ENCODE results near the gene CADPS. TPM values are rescaled to one million over a fixed set of nuclear protein-coding genes. Genes with fewer than 3 reads are reported as not detected.

CADPS gene
- total RNA-seq, 2 experiments from 2014 or later = not detected

DNA sequence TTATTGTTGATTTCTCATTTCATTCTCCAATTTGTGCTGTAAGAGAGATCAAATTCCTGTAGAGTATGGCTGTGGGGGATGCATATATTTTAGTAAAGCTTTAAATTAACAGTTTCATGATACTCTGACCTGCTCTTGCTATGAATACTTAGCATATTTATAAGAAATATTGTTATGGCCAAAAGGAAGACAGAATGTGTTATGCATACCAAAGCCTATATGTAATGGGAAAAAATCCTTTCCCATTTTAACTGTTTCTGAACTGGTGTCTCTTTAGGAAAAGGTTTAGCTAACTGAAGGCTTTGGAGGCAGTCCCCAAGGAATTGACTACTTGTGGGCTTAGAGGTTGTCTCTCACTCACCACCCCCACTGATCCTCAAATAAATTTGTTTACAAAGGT lies 59.2 kb downstream of the CADPS start:
- POLR2A ChIA-PET = no interaction called here

DNA sequence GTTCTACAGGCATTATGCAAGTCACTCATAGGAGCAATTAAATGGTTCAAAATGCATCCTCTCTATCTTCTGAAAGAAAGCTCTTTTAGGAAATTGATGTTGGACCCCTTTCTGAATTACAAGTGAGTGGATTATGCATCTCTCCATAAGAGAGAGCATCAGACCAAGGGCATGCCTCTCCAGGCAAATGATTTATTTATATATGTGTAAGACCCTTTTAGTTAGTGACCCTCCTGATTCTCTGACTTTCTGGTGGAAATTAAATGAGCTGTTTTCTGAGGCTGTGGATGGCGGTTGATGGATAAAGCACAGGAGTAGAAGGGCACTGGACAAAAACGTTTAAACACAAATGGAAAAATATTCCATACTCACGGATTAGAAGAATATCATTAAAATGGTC lies 62.6 kb downstream of the CADPS start:
- CTCF ChIA-PET = no interaction called here
- POLR2A ChIA-PET = no interaction called here

More for the DNA sequence above, 59.2 kb downstream of the CADPS start:
- CTCF ChIA-PET = no interaction called here

DNA sequence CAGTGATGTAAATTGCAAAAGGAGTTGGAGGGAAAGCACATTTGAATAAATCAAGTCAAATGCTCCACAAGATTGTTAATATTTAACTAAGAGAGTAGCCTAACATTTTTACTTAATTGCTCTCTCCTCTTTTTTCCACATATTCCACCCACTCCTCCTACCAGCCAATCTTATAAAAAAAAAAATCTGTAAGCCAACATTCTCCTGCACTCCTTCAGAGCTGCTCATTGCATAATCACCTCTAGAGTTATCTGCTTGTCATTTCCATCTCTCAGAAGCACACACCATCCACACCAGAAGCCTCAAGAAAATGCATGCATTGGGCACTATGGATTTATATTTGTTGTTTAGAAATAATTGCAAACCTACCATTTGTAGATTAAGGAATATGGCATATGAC lies 64.1 kb downstream of the CADPS start:
- ChIA-PET CTCF (no interaction called here), POLR2A (no interaction called here)

DNA sequence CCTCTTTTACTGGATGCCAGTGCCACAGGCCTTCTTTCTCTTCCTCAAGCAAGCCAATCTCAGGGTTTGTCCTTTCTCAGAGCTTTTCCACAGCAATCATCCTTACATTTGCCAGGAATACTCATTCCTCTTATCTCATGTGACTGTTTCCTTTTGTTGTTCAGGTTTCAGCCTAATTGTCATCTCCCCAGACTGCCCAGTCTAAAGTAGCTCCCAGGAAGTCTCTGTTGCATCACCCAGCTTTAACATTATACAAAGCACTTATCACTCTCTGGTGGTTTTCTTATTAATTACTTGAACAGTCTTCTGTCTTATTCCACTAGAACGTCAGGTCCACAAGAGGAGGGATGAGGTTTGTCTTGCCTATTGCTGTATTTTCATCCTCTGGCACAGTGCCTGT lies 65.8 kb downstream of the CADPS start:
- ChIA-PET CTCF (no interaction called here), POLR2A (no interaction called here)

DNA sequence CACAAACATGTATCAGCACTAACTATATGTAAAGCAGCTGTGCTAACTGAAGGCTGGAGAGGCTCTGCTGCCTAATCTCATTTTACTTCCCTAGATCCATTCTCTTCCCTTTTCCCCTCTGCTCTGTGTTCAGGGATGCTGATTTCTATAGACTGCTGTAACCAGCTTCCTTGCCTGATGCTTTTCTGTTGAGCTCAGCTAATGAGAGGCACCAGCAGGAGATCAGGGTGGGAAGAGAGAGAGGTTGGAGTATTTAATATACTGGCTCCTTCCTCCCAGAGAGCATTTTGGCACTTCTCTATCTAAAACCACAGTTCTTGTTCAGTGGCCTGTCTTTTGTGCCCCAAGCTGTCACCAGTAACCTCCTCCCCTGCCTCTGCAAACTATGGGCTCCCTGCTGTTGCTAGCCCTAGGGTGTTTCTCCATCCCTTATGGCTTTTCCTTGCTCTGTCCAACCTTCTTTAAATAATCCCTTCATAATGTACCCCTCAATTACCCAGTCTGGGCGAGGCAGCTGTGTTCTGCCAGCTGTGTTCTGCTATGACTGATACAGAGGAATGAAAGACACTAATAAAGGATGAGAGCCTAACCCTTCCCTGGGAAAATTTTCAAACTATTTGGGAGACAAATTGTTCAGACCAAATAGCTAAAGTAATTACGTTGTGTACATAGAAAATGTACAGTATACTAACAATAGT lies 69.5 kb downstream of the CADPS start:
- POLR2A ChIA-PET = no interaction called here

DNA sequence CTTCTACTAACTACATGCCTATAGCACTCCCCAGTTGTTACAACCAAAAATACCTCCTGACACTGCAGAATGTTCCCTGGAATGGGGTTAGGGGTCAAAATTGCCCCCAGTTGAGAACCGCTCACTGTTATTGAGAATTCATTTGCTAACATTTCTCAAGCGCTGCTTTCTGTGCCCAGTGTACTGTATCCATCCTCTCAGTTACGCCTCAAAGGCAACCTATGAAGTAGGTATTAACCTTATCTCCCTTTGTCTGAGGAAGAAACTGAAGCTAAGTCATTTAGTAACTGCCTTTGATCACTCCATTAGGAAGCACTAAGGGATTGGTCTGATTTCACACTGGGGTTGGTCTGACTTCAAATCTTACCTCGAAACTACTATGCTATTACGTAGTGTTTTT lies 70.1 kb downstream of the CADPS start:
- ChIA-PET POLR2A (no interaction called here), CTCF (no interaction called here)

More for the DNA sequence above, 69.5 kb downstream of the CADPS start:
- CTCF ChIA-PET = no interaction called here

DNA sequence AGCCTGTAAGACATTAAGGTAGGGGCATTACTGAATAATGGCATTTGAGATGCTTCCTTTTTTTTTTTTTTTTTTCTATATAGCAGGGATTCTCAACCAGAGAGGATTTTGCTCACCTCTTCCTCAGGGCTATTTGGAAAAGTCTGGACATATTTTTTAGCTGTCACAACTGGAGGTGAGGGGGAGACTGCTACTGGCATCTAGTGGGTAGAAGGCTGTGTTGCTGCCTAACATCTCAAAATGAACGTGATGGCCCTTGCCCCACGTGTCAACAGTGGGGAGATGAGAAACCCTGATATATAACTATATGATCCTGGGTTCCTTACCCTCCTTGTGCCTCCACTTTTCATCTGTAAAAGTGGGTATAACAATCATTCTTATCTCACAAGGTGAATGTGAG lies 71.9 kb downstream of the CADPS start:
- ChIA-PET POLR2A (no interaction called here), CTCF (no interaction called here)

DNA sequence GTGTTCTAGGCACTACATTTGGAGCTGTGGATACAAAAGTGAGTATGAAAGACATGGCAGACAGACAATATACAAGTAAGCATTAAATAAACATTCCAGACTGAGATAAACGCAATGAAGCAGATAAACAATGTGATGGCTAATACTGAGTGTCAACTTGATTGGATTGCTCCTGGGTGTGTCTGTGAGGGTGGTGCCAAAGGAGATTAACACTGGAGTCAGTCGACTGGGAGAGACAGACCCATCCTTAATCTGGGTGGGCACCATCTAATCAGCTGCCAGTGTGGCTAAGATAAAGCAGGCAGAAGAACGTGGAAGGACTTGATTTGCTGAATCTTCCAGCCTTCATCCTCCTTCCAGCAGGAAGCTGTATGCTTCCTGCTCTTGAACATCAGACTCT lies 77.2 kb downstream of the CADPS start:
- POLR2A ChIA-PET = no interaction called here

DNA sequence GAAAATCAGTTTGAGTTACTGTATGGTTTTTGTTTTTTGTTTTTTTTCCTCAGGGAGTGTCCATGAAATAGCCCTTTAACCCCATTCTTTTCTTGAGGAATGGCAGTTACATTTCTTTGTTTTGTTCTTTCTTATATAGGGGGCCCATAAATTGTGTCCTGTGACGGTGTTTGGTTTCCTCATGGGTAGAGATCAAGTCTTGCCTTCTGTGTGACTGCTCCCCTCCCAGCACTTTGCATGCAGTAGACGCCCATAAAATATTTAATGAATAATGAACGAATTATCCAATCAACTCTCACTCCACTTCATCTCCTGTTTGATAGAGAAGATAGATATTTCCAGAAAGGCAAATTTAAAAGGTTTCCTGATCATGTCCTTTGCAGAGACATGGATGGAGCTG lies 78.1 kb downstream of the CADPS start:
- CTCF ChIA-PET = no interaction called here
- POLR2A ChIA-PET = no interaction called here

More for the DNA sequence above, 77.2 kb downstream of the CADPS start:
- CTCF ChIA-PET = no interaction called here

DNA sequence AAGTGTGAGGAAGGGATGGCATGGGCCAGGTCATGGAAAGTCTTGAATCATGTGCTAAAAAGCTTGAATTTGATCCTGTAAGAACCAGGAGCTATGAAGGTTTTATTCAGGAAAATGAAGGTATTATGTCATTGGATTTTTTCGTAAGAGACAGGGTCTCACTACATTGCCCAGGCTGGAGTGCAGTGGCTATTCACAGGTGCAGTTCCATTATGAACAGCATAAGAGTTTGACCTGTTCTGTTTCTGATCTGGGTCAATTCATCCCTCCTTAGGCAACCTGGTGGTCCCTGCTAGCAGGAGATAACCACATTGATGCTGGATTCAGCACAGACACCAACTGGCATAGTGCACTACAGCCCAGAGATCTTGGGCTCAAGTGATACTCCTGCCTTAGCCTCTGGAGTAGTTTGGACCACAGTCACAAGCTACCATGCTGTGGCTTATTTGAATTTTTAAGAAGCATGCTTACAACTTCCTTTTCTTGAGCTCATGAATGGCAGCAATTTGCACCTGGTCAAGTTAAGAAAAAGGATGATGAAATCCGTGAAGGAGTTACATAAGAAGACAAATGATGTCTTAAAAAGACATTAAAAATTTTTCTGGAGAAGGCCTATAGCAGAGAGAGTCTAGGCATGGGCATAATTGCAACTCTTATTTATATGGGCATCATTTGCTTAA lies 79.1 kb downstream of the CADPS start:
- CTCF ChIA-PET = interaction anchor here (0.5 kb wide), 1 partner anchor 11 kb away, joined by 3 read pairs; no protein-coding TSS in a partner anchor
- POLR2A ChIA-PET = no interaction called here

DNA sequence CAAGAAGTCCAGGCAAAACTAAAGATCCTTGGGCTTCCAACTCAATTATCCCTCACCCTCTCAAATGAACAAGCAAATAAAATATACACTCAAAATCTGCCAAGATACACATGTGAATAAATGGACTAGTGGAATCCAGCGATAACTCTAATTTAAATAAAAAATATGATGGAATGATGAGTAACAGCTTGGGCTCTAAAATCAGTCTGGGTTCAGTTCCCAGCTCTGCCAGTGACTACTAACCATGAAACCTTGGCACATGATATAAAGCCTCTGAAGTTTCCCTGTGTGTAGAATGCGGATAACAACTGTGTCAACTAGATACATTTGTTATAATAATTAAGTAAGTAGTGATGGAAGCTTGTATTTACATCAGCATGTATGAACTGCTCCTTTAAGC lies 81.3 kb downstream of the CADPS start:
- CTCF ChIA-PET = no interaction called here
- POLR2A ChIA-PET = no interaction called here

DNA sequence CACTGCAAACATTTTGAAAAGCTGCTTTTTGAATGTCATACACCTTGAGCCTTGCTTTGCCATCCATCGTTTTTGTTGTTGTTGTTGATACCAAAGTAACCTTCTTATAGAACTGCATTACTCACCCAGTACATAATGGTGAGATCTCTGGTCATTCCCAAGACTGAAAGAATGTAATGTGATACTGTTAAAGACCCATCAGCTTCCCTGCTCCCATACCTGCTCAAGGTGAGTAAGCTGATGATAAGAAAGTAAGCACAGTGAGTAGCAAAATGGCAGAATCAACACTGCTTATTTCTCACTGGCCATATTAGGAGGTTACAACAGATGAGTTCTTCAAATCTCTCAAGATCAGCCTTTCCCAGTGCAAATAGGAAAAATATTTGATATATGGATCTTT lies 89.8 kb downstream of the CADPS start:
- POLR2A ChIA-PET = no interaction called here
- CTCF ChIA-PET = interaction anchor here (0.7 kb wide), 1 partner anchor 10 kb away, joined by 3 read pairs; no protein-coding TSS in a partner anchor

DNA sequence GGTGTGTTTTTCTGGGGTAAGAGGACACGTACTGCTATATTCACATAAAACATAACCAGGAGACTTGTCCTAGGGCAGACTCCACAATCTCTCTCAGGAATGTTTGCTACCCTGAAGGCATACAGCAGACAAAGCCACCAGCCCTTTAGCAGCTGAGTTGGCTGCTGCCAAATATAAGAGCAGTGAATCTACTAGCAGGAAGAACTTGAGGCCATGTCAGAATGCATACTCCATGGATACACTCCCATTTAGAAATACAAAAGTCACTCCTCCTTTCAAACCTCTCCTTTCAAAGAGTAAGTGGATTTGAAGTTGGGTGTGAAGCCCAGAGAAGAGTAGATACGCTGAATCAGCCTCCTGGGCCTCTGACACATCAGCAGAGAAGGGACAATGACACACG lies 94.1 kb downstream of the CADPS start:
- CTCF ChIA-PET = no interaction called here
- POLR2A ChIA-PET = no interaction called here

DNA sequence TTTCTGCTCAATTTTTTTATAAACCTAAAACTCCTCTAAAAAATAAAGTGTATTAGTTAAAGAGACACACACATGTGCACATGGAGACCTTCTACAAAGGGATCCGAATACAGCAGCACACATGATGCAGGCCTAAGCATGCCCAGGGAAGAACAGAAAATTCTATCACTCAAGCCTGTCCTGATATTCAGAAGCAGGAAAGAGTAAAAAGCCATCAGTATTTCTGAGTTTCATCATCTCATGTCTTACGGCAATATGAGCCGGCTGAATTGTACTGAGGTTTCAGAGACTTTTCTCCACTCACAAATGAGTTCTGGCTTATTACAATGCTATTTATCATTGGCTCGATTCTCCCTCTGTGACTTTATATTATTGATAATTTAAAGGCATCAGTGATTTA lies 97.5 kb downstream of the CADPS start:
- CTCF ChIA-PET = no interaction called here
- POLR2A ChIA-PET = no interaction called here

DNA sequence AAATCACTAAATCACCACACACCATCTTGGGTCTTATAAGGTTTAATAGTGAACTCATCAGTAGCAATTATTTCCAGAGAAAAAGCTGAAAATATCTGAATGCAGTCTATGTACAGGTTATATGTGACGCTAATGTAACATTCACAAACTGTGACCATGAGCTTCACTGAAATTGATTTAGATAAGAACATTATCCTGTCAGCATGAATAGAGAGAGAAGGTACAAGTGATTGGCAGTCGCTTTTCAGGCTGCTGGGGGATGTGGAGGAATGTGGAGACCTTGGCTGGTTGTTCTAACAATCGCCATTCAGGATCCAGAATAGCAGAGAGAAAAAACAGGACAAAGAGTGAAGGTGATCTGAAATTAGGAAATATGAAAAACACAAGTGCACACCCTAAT lies 98.1 kb downstream of the CADPS start:
- ChIA-PET CTCF (no interaction called here), POLR2A (no interaction called here)

DNA sequence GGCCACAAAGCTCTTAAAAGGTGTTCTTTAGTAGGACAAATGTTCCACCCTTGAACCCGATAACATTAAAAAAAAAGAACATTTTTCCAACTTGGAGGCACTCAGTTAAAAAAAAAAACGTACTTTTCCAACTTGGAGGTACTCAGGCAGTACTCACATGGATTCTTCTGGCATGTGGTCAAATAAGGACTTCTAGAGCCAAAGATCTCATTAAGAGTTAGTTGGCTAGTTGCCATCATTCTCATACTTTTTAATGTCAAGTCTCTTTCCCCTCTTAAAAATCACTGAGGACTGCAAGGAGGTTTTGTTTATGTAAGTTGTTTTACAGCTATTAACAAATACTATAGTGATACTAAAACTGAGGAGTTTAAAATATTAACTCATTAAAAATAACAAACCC lies 101.0 kb downstream of the CADPS start:
- POLR2A ChIA-PET = no interaction called here
- CTCF ChIA-PET = no interaction called here

DNA sequence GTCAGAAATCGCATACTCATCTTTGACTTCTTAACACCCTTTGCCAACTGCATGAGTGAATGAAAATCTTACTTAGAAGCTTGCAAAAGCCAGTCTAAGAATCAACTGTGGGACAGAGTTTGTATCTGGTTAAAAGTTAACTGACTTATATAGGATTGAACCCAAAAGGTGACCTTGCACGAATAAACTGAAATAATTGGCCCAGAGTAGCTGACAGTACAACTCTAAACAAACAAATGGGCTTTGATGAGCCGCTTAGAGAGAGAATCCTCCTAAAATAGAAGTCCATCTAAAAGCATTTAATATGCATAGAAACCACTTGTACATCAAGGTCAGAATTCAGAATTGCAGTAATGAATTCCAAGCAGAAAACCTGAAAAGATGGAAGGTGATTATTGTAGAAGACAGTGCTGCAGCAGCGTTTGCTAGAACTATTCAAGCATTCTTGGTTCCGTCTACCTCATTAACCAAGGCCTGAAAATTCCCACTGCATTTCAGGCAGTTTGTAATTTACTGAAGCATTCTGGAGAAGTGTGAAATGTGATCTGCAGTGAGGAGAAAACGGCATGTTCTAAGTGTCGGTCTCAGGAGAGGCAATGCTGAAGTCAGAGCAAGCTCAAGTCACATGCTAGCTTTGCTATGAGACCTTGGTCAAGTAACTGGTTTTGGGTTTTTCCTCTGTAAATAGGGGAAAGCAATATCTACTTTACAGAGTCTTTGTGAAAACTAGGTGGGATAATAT lies 103.7 kb downstream of the CADPS start:
- POLR2A ChIA-PET = no interaction called here

DNA sequence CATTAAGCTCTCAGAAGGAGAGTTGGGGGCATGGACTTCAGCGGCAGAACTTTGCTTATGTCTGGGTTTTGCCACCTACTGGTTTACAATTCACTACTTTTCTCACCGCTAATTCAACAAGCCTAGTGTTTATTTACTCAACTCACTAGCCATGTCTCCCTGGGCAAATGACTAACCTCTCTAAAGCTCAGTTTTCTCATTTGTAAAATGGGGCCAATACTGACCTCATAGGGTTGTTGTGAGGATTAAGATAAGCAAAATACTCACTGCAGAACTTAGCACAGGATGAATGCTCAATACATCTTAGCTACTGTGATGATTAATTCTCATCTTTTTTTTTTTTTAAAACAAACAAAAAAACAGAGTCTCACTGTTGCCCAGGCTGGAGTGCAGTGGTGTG lies 106.3 kb downstream of the CADPS start:
- CTCF ChIA-PET = no interaction called here
- POLR2A ChIA-PET = no interaction called here

More for the DNA sequence above, 103.7 kb downstream of the CADPS start:
- CTCF ChIA-PET = no interaction called here

DNA sequence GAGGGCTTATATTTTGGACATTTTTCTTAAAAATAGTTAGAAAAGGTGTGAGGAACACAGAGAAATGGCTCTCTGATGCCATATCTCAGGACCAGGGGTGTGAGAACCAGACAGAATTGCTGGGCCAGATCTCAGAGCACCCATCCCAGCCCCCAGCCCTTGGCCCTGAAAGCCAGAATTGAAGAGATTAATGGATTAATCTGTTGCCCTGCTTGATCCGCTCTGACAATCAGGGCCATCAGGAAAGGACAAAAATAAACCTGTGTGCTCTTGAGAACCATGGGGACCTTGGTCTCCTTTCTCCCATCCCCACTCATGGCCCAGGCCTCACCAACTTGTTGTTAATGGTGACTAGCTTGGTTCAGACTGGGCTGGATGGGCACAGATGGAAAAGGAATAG lies 113.5 kb downstream of the CADPS start:
- POLR2A ChIA-PET = no interaction called here
- CTCF ChIA-PET = no interaction called here

DNA sequence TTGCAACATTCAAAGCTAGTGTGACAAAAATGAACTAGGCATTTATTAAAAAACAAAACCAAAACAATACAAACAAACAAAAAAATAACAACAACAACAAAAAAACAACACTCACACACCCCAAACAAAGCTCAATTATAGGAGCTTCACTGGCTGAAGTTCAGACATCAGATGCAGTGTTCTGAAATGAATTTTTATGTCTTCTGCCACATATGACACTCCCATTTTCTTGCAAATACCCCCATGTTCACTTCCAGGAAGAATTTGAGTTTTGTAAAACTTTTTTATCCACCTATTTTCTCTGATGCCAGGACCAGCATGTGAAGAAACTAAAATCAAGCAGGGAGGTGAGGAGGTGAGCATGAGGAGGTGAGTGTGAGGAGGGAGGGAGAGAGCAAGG lies 113.9 kb downstream of the CADPS start:
- CTCF ChIA-PET = no interaction called here

DNA sequence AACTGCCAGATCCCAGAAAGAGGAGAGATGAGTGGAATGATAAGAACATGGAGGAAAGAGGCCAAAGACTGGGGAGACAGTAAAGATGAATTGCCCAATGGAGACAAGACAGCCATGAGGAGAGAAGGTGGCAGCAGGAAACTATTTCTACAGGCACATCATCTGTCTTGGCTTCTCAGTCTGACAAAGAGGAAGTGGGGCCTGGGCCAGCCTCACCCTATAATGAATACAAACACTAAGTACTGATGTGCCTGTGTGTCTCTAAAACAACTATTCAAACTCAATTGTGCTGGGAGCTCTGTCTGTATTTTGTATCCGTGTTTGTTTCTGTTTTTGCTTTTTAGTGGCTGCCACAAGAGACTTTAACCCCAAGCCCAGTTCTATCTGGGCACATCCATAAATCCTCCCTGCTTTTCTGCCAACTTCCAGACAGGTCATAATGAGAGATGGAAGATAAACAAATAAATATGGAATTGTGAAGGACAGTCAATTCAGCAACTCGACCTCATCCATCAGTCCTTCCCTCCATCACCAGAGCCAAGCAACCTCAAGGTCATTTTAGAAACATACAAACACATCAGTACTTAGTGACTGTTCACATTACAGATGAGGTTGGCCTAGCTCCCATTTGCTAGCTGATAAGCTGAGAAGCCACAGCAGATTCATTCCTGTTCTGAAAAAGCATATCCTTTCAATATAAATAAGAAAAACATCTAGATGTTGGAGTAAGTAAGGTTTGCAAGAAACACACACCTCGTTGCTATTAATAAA lies 116.7 kb downstream of the CADPS start:
- POLR2A ChIA-PET = no interaction called here
- CTCF ChIA-PET = no interaction called here

More for the DNA sequence above, 113.9 kb downstream of the CADPS start:
- POLR2A ChIA-PET = no interaction called here
